IPS DF 4.7 (cell line): ENCODE data around the gene GANC.
"Not testable (repeated sequence)": the region's sequence is repeated elsewhere in the genome, so short reads cannot be mapped to it uniquely, and the experiment has no call there.

Experiments
- DNase-seq: peaks from one replicate; pipeline ENCODE4 v3.0.0-alpha.2; 2013; ENCODE audit warnings: low spot score; ENCODE audit errors: extremely low read depth

Gene GANC

DNA sequence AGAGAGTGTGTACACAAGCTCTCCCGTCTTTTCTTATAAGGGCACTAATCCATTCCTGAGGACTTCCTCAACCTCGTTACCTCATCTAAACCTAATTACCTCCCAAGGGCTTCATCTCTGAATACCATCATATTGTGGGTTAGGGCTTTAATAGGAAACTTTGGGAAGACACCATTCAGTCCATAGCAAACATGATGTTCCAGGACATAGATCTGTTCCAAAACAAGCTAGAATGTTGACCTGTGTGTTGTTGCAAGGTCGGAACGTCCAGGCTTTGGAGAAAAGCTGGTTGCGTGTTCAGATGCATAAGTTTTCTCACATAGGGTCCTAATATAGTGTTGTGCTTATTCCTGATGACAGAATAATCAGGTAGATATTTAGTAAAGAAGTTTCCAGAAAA is 9.9 kb downstream of the GANC start:
- no peak for DNase-seq

DNA sequence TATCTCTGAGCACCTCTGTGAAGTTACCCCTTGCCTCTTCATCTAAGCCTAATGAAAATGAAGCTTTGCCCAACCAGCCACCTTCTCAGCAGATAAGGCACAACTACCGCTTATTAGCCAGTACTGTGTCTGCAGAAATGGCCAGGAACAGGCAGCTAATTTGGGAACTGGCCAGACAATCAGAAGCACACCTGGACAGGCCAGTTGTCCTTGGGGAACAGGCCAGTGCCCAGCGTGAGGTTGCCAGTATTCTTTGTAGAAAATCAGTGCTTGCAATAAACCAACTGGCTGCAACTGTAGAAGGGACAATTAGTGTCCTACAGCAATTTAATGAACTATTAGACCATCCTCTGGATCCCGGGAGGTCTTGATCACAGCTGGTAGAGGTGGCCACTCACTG is 10.7 kb downstream of the GANC start:
- no peak for DNase-seq

DNA sequence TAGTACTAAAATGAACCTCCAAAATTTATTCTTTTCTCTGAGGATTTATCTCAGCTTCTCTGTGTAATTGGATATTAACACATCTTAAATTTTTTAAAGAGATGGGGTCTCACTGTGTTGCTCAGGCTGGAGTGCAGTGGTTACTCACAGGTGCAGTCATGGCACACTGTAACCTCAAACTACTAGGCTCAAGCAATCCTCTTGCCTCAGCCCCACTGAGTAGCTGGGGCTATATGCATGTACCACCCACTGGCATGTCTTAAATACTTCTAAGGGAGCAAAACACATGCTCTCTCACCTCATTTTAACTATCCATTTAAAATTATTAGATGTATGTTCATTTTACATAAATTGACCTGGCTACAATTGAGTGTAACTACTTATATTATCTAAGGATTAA is 11.6 kb downstream of the GANC start:
- no peak for DNase-seq

DNA sequence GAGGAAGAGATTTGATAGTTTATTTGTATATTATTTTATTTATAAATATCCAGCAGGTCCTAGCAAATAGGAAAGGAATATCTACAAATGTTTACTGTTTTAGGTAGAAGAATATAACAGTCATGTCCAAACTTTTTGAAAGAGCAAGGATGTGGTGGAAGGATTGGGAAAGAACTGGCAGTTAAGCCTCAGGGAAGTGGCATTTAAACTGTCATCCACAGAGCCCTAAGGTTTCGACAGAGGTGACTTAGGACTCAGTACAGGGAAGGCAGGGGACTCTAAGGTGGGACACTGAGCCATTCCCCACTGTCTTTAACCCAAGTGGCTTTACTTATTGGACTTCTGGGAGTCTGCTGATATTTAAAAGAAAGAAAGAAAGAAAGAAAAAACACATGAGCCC is 12.0 kb downstream of the GANC start:
- DNase-seq = no peak

DNA sequence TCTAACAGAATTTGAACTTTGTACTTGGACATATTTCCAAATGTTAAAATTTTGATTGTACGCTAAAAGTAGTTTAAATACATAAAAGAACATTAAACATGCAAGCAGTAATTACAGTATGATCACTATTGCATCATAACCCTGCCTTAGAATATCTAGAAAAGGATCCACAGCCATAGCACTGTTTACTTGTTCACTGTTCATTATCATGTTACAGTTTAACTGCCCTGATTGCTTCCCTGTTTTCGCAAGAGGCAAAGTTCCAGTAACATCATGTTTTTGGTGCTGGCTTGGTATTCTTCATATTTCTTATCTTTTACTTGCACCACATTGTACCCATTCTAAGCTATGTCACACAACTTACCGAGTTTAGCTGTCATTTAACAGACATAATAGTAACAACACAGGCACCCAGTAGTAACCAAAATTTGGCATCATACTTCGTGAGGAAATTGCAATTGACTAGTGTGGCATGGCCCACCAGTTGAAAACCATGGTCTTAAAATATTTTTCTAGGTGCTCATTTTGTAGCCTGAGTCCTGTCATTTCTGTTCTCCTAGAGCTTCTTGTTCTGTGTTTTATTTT is 13.5 kb downstream of the GANC start:
- DNase-seq = no peak

DNA sequence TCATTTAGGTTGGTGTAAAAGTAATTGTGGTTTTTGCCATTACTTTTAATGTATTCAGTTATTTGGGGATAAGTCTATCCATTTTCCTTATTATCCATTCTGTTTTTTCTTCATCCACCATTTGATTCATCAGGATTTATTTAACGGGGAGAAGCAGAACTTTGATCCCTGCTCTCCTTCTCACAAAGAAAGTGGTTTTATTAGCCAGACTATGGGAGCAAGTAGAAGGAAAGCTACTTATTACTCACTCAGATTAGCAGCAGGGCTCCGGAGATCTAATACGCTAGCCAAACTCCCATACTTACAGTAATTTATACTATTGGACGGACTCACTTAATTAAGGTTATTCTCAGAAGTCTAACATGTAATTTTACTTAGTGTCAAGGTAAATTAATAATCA is 14.9 kb downstream of the GANC start:
- DNase-seq = no peak

DNA sequence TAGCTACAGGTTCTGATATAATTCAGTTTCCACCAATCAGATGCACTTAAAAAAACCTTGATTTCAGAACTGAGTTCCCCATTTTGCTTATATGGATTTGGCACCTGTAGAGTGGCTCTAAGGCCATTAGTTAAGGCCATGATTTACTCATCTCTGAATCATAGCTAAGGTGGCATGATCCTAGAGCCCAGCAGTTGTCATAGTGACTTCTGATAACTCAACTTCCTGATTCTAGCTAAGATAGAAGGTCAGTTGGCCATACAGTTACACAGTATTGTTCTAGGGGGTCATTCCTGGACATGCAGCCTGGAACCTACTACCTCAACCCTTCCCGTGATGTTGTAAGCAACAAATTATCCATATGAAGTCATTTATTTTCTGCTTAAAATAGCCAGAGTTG is 16.2 kb downstream of the GANC start:
- DNase-seq = no peak

DNA sequence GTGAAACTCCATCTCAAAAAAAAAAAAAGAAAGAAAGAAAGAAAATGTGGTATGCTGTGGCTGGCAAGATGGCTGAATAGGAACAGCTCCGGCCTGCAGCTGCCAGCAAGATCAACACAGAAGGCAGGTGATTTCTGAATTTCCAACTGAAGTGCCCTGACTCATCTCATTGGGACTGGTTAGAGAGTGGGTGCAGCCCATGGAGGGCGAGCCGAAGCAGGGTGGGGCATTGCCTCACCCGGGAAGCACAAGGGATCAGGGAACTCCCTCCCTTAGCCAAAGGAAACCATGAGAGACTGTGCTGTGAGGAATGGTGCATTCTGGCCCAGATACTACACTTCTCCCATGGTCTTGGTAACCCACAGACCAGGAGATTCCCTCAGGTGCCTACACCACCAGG is 28.0 kb downstream of the GANC start:
- DNase-seq = not testable (repeated sequence)

DNA sequence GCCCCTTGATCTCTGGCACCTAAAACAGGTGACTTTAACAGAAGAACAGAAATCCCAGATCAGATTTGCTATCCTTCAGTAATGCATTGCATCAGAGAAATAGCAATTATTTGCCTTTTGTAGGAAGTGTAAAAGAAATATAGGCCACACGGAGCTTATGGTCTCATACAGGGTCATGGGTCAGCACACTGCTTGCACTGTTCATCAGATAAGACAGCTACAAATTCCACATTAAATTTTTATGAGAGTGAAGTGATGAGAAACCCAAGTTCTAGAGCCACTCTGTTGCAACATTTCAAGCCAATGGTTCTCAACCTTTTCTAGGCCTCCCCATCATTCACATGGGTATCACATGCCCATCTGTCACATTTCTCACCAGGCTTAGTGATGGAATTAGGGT is 33.7 kb downstream of the GANC start:
- DNase-seq = no peak

DNA sequence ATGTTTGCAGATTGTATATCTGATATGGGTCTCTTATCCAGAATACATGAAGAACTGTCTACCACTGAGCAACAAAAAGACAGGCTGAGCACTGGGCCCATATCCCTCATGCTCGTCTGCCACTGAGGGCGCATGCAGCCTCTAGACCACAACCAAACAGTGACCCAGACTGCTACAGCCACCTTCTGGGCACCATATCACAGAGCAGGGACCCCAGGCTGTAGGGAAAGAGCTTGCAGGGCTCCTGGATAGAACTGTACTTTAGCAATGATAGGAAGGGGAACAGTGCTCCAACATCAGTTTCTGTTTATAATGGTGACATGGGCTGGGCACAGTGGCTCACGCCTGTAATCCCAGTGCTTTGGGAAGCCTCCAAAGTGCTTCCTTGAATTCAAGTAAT is 40.5 kb downstream of the GANC start:
- DNase-seq = no peak

DNA sequence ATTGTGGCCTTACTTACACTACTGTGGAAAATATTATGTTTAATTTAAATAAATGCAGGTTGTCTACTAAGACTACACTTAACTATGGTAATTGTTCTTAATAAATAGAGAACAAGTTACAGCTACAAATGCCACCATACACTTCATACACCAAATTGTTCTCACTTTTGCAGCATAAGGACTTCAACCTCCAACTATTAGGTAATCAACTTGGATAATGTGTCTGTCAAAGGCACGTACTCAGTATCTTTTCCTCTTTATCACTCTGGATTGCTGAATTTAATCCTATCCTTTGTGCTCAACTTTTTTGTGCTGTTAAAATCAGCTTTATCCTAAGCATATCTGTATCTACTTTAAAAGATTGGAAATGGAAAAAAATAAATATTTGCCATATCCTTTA is 41.8 kb downstream of the GANC start:
- DNase-seq = no peak

DNA sequence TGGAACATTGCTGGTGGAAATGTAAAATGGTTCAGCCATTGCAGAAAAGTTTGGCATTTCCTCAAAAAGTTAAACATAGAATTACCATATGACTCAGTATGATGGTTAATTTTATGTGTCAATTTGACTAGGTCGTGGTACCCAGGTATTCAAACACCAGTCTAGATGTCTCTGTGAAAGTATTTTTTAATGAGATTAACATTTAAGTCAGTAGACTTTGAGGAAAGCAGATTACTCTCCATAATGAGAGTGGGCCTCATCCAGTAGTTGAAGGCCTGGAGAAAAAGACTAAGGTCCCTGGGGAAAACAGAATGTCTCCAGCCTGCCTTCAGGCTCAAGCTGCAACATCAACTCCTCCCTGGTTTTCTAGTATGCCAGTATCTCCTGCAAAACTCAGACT is 42.5 kb downstream of the GANC start:
- DNase-seq = no peak

DNA sequence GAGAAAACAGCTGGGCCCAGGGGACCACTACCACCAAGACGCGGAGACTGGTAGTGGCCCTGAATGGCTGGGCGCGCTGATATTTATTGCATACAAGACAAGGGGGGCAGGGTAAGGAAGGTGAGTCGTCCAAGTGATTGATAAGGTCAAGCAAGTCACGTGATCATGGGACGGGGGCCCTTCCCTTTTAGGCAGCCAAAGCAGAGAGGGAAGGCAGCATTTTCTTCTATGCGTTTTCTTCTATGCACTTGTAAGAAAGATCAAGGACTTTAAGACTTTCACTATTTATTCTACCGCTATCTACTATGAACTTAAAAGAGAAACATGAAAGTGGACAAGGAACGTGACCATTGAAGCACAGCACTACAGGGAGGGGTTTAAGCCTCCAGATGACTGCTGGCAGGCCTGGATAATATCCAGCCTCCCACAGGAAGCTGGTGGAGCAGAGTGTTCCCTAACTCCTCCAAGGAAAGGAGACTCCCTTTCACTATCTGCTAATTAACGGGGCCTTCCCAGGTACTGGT is 43.3 kb downstream of the GANC start:
- DNase-seq = not testable (repeated sequence)

DNA sequence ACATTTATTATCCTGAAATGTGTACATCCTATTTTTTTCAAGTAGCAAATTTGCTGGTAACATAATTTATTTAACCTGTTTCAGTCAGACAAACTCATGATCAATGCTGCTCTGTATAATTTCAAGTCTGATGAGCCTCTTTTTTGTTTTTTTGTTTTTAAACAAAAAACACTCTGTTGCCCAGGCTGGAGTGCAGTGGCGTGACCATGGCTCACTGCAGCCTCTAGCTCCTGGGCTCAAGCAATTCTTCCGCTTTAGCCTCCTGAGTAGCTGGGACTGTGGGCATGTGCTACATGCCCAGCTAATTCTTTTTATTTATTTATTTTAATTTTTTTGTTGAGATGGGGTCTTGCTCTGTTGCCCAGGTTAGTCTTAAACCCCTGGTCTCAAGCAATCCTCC is 46.2 kb downstream of the GANC start:
- DNase-seq = no peak

DNA sequence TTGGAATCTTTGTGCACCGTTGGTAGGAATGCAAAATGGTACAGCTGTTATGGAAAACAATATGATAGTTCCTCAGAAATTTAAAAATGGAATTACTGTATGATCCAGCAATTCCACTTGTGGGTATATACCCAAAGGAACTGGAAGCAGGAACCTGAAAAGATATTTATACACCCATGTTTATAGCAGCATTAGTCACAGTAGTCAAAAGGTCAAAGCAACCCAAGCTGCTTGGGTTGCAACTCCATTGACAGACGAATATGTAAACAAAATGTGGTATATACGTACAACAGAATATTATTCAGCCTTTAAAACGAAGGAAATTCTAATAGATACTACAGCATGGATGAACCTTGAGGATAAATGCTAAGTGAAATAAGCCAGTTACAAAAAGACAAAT is 51.3 kb downstream of the GANC start:
- DNase-seq = no peak

DNA sequence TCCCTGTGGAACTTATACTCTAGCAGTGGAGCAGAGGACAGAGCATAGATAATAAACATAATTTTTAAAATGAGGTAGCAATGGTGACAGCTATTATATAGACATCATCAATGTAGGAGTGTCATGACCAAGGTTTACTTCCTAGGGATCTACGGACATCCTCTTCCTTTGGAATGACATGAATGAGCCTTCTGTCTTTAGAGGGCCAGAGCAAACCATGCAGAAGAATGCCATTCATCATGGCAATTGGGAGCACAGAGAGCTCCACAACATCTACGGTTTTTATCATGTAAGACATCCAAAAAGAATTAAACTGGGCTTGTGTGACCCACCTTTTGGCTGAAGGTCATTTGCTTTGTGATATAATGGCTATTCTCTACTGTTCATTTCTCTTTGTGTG is 56.2 kb downstream of the GANC start:
- no peak for DNase-seq

DNA sequence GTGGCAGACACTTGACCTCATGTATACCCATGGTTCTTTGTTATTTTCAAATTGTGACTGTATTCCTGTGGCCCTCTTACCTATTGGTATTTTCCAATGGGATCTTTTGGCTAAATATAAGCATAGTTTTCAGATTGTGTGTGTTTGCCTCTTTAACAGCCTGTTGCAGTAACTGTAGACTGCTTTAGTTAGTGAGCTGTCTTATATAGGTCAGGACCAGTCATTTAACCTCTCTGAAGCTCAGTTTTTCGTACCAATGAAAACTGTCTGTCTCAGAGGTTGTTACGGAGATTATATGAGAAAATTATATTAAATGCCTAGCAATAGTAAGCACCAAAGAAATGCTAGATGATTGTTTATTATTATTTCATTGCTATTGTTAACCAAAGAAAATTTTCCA is 57.0 kb downstream of the GANC start:
- DNase-seq = no peak

DNA sequence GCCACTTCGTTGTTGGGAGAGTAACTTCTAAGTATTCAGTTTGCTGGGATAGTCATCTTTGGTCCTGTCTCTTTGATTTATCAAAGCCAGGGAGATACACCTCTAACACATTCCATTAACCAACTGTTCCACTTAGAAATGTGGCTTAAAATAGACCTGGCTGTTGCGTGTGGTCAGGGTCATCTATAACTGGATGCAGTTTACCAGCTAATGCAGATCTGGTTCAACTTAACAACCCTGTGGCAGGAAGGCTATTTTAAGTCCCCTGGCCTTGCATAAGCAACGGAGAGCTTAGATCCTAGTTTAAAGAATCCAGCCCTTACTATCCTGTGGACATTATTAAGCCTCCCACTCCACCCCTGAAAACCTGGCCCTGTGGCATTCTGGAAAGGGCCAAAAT is 58.2 kb downstream of the GANC start:
- DNase-seq = no peak

DNA sequence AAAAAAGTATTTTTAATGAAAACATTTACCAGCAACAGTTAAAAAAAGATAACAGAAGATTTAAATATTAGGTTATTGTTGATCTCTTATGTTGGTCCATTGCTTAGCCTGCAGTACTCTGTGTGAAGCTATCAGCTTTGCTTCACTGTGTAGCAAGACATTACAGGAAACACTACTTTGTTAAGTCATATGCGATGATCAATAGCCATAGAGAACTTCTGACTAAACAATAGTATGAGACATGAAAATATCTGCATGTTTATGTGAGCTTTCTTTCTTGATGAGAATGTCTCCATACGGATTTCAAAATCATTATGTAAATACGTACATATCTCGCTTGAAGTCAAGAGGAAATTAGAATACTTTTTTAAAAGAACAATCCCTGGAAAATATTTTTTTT is 59.3 kb downstream of the GANC start:
- no peak for DNase-seq

DNA sequence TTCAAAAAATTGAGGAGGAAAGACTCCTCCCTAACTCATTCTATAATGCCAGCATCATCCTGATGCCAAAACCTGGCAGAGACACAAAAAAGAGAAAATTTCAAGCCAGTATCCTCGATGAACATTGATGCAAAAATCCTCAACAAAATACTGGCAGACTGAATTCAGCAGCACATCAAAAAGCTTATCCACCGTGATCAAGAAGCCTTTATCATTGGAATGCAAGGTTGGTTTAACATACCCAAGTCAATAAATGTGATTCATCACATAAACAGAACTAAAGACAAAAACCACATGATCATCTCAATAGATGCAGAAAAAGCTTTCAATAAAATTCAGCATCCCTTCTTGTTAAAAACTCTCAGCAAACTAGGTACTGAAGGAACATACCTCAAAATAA is 62.1 kb downstream of the GANC start:
- DNase-seq = no peak

DNA sequence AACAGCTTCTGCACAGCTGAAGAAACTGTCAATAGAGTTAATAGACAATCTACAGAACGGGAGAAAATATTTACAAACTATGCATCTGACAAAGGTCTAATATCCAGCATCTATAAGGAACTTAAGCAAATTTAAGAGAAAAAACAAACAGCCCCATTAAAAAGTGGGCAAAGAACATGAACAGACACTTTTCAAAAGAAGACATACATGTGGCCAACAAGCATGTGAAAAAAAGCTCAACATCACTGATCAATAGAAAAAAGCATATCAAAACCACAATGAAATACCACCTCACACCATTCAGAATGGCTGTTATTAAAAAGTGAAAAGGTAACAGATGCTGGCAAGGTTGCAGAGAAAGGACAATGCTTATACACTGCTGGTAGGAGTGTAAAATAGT is 63.6 kb downstream of the GANC start:
- DNase-seq = not testable (repeated sequence)

DNA sequence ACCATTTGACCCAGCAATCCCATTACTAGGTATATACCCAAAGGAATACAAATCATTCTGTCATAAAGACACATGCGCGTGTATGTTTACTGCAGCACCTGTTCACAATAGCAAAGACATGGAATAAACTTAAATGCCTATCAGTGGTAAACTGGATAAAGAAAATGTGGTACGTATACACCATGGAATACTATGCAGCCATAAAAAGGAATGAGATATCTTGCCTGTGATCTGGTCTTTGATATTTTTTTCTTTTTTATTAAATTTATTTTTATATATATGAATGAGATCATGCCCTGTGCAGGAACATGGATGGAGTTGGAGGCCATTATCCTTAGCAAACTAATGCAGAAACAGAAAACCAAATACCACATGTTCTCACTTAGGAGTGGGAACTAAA is 64.1 kb downstream of the GANC start:
- not testable (repeated sequence) for DNase-seq

DNA sequence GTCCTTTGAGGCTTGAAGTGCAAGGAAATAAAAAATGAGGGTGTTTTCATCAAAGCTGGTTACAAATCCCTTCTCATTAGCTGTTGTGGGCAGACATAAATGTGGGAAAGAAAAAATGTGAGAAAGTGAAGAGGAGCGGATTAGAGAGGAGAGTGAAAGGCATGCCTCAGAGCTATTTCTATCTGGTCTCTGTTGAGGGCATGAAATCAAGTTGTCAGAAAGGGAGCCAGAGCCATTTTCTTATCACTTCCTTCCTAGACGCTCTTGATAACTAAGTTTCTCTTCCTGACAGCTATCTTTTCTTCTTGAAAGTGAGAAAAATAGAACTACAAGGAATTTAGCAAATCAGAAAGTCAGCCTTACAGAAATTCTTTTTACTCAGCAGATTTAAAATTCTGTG is 65.5 kb downstream of the GANC start:
- no peak for DNase-seq

DNA sequence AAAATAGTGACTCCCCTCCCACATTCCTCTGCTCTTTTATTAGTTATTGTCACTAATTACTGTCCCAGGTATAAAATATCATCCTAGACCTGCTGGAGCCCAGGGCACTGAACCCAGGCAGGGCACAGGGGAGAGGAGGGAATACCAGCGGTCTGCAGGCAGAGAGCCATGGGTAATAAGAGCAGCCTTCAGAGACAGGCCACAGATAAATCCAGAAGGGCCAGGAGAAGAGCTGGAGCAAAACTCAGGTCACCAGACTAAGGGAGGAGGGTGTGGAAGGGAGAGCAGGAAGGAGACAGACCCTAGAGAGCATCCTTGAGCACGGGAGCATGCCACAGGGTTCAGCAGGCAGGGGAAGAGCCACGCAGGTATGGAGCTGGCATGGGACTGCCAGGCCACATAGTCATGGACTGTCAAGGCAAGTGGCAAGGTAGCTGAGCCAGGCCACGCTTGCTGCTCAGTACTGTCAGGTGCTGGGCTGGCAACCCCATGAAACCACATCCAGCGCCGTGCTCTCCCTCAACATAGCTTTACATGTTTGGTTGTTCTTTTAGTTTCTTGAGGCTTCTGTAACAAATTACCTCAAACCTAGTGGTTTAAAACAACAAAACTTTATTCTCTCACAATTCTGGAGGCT is 70.7 kb downstream of the GANC start:
- DNase-seq = no peak
